ENCODE results near the gene ADARB1.

- no peak for TF ChIP-seq POLR2A (IDR thresholded peaks at IDR 0.05)
- no peak for TF ChIP-seq CTCF (IDR thresholded peaks at IDR 0.05)
Observed at GRCh38 chr21:45124596-45124995, 50.2 kb downstream of the ADARB1 start.
